GM23338 (cell line): ENCODE measurements around the gene STRBP. TPM values are rescaled to one million over a fixed set of nuclear protein-coding genes. Genes with fewer than 3 reads are reported as not detected.

Experiments used
- ATAC-seq: fragments of 200-7000 bp; cut with Tn5 transposase; 3 replicates; pipeline ENCODE4 v1.9.1; 2020
- DNase-seq: peaks from one replicate; pipeline ENCODE4 v3.0.0-alpha.2; 2015; ENCODE audit warnings: low spot score
- H2AFZ ChIP-seq: fragments of 200-600 bp; sonication (generic); 2 replicates; pipeline ENCODE4 v1.8.0; 2016; ENCODE audit warnings: antibody characterized with exemption, mild to moderate bottlenecking, moderate library complexity
- H3F3A ChIP-seq: fragments of 200-600 bp; sonication (generic); replicated peaks from 2 replicates; pipeline ENCODE4 v1.8.0; 2017; ENCODE audit warnings: antibody characterized with exemption, mixed run types, low read depth
- H3K27ac ChIP-seq: fragments of 200-600 bp; sonication (generic); 2 replicates; pipeline ENCODE4 v1.6.1; 2016; ENCODE audit warnings: low read depth
- H3K27me3 ChIP-seq: fragments of 200-600 bp; sonication (generic); 2 replicates; pipeline ENCODE4 v1.8.0; 2016; ENCODE audit warnings: mild to moderate bottlenecking, mixed run types, moderate library complexity; ENCODE audit not compliant: insufficient read depth
- H3K36me3 ChIP-seq: fragments of 200-600 bp; sonication (generic); 2 replicates; pipeline ENCODE4 v1.8.0; 2016; ENCODE audit warnings: mild to moderate bottlenecking; ENCODE audit not compliant: insufficient read depth
- H3K4me1 ChIP-seq: fragments of 200-600 bp; sonication (generic); 2 replicates; pipeline ENCODE4 v1.8.0; 2016; ENCODE audit warnings: mild to moderate bottlenecking, moderate library complexity; ENCODE audit not compliant: insufficient read depth
- H3K4me2 ChIP-seq: fragments of 200-600 bp; sonication (generic); 2 replicates; pipeline ENCODE4 v1.7.1; 2017; ENCODE audit warnings: mixed run types
- H3K4me3 ChIP-seq: fragments of 200-600 bp; sonication (generic); 2 replicates; pipeline ENCODE4 v1.6.1; 2016; ENCODE audit warnings: mixed run types
- H3K79me2 ChIP-seq: fragments of 200-600 bp; sonication (generic); replicated peaks from 2 replicates; pipeline ENCODE4 v1.8.0; 2017; ENCODE audit warnings: mild to moderate bottlenecking; ENCODE audit not compliant: insufficient read depth
- H3K9me2 ChIP-seq: fragments of 200-600 bp; sonication (generic); 2 replicates; pipeline ENCODE4 v1.8.0; 2017; ENCODE audit not compliant: insufficient read depth
- H4K20me1 ChIP-seq: fragments of 200-600 bp; sonication (generic); replicated peaks from 2 replicates; pipeline ENCODE4 v1.8.0; 2017; ENCODE audit warnings: mild to moderate bottlenecking; ENCODE audit not compliant: insufficient read depth
- H3K27ac Mint-ChIP-seq: 2 replicates; pipeline ENCODE4 v1.8.0; 2020; ENCODE audit warnings: inconsistent platforms, mild to moderate bottlenecking, moderate library complexity, mixed read lengths
- H3K27me3 Mint-ChIP-seq: 3 replicates; pipeline ENCODE4 v1.8.0; 2022; ENCODE audit warnings: low read depth, mild to moderate bottlenecking, moderate library complexity, mixed read lengths, inconsistent platforms; ENCODE audit not compliant: insufficient read depth, poor library complexity
- H3K36me3 Mint-ChIP-seq: 3 replicates; pipeline ENCODE4 v1.8.0; 2021; ENCODE audit warnings: low read depth, mild to moderate bottlenecking, inconsistent platforms, moderate library complexity, mixed read lengths
- H3K4me1 Mint-ChIP-seq: 3 replicates; pipeline ENCODE4 v1.8.0; 2020; ENCODE audit warnings: mild to moderate bottlenecking, inconsistent platforms, mixed read lengths
- H3K4me3 Mint-ChIP-seq: 3 replicates; pipeline ENCODE4 v1.8.0; 2021; ENCODE audit warnings: moderate library complexity, mild to moderate bottlenecking, inconsistent platforms, mixed read lengths
- H3K9me3 Mint-ChIP-seq: 3 replicates; pipeline ENCODE4 v1.8.0; 2020; ENCODE audit warnings: moderate library complexity, mild to moderate bottlenecking, inconsistent platforms, mixed read lengths
- CREB1 ChIP-seq: fragments of 250-450 bp; sonication (Bioruptor Pico); IDR thresholded peaks from 2 replicates; pipeline ENCODE4 v1.5.0; 2020; ENCODE audit warnings: low read depth, mild to moderate bottlenecking, moderate library complexity
- EZH2 ChIP-seq: fragments of 200-600 bp; sonication (generic); IDR thresholded peaks from one replicate; pipeline ENCODE4 v1.8.0; 2017; ENCODE audit warnings: antibody characterized with exemption, mild to moderate bottlenecking, low read depth; ENCODE audit not compliant: unreplicated experiment
- EZH2phosphoT487 ChIP-seq: fragments of 200-600 bp; sonication (generic); IDR thresholded peaks from one replicate; pipeline ENCODE4 v1.8.1; 2018; ENCODE audit warnings: antibody characterized with exemption; ENCODE audit not compliant: unreplicated experiment
- JUNB ChIP-seq: IDR thresholded peaks from one replicate; pipeline ENCODE4 v1.6.1; 2016; ENCODE audit warnings: antibody characterized with exemption; ENCODE audit not compliant: unreplicated experiment
- NANOG ChIP-seq: IDR thresholded peaks from 2 replicates; pipeline ENCODE4 v1.6.1; 2016; ENCODE audit warnings: antibody characterized with exemption, borderline replicate concordance
- POLR2AphosphoS5 ChIP-seq: IDR thresholded peaks from 2 replicates; pipeline ENCODE4 v1.6.1; 2016; ENCODE audit warnings: antibody characterized with exemption, low read depth
- REST ChIP-seq: IDR thresholded peaks from one replicate; pipeline ENCODE4 v1.6.1; 2018; ENCODE audit warnings: antibody characterized with exemption; ENCODE audit not compliant: unreplicated experiment
- STAT1 ChIP-seq: IDR thresholded peaks from one replicate; pipeline ENCODE4 v1.6.1; 2016; ENCODE audit warnings: antibody characterized with exemption; ENCODE audit not compliant: unreplicated experiment
- ZNF114 ChIP-seq: fragments of 250-450 bp; sonication (Bioruptor Pico); IDR thresholded peaks from 2 replicates; pipeline ENCODE4 v1.5.0; 2020; ENCODE audit warnings: mild to moderate bottlenecking, moderate library complexity
- ZNF331 ChIP-seq: fragments of 250-450 bp; sonication (Bioruptor Pico); IDR thresholded peaks from 2 replicates; pipeline ENCODE4 v1.5.0; 2020; ENCODE audit warnings: low read depth, mild to moderate bottlenecking, moderate library complexity
- polyA plus RNA-seq: library from polyadenylated mRNA; unstranded; fragments of >200 nt; fragmentation: Nextera tagmentation; extraction: Ambion mirVana; gene quantifications from 2 replicates; pipeline ENCODE4 v1.2.1, GENCODE V29; 2016
- total RNA-seq: library from RNA; depleted of rRNA; stranded (reverse); fragments of >200 nt; shearing (Covaris generic); gene quantifications from 2 replicates; pipeline ENCODE4 v1.2.3, GENCODE V29; 2014
- TF ChIP-seq, protein P1 (sequence below), 2 experiments: fragments of 200-600 bp in 1 of 2; sonication (generic) in 1 of 2; conservative IDR thresholded peaks; 2 replicates each; pipeline versions ENCODE4 v1.5.1 to v1.6.1; 2016 to 2017; ENCODE audit warnings: antibody characterized with exemption in 2 of 2, low read depth in 2 of 2, mild to moderate bottlenecking in 2 of 2, moderate library complexity in 1 of 2
- TF ChIP-seq, protein P2 (sequence below): IDR thresholded peaks from 2 replicates; pipeline ENCODE4 v1.6.1; 2016; ENCODE audit warnings: antibody characterized with exemption
- TF ChIP-seq, protein P3 (sequence below): fragments of 250-450 bp; sonication (Bioruptor Pico); IDR thresholded peaks from 2 replicates; pipeline ENCODE4 v1.5.0; 2020; ENCODE audit warnings: mild to moderate bottlenecking, moderate library complexity

Gene STRBP
- total and polyA plus RNA-seq, 2 experiments from 2014 or later: 80.5 to 116 TPM

DNA sequence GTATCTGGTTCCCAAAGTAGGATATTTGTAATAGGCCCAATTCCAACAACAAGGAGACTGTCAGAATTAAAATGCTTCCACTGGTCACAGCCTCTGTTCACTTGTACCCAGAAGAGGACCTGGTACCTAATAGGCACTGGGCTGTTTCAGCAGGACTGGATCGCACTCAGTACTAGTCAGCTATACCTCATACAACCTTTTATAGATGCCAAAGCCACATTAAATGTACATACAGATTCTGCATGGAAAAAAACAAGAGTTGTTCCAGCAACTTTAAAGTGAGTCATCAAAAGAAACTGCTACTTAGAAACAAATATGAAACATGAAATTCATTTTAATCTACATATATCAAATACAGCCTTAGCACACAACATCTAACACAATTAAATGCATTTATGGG is 147.4 kb downstream of the STRBP start (continued):
- no peak for TF ChIP-seq REST
- TF ChIP-seq STAT1: no peak
- no peak for TF ChIP-seq ZNF331 (CRISPR knock-in tag)
- no peak for TF ChIP-seq POLR2AphosphoS5
- TF ChIP-seq ZNF114 (CRISPR knock-in tag): no peak
- no peak for TF ChIP-seq EZH2phosphoT487
- no peak for TF ChIP-seq NANOG
- TF ChIP-seq EZH2: no peak
- TF ChIP-seq, protein P1, sequence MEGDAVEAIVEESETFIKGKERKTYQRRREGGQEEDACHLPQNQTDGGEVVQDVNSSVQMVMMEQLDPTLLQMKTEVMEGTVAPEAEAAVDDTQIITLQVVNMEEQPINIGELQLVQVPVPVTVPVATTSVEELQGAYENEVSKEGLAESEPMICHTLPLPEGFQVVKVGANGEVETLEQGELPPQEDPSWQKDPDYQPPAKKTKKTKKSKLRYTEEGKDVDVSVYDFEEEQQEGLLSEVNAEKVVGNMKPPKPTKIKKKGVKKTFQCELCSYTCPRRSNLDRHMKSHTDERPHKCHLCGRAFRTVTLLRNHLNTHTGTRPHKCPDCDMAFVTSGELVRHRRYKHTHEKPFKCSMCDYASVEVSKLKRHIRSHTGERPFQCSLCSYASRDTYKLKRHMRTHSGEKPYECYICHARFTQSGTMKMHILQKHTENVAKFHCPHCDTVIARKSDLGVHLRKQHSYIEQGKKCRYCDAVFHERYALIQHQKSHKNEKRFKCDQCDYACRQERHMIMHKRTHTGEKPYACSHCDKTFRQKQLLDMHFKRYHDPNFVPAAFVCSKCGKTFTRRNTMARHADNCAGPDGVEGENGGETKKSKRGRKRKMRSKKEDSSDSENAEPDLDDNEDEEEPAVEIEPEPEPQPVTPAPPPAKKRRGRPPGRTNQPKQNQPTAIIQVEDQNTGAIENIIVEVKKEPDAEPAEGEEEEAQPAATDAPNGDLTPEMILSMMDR (conservative IDR thresholded peaks at IDR 0.05; ENCODE audit: low read depth in 2 of 2): no peak
- TF ChIP-seq, protein P2, sequence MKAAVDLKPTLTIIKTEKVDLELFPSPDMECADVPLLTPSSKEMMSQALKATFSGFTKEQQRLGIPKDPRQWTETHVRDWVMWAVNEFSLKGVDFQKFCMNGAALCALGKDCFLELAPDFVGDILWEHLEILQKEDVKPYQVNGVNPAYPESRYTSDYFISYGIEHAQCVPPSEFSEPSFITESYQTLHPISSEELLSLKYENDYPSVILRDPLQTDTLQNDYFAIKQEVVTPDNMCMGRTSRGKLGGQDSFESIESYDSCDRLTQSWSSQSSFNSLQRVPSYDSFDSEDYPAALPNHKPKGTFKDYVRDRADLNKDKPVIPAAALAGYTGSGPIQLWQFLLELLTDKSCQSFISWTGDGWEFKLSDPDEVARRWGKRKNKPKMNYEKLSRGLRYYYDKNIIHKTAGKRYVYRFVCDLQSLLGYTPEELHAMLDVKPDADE: no peak
- no peak for TF ChIP-seq CREB1 (CRISPR knock-in tag)
- no peak for TF ChIP-seq JUNB

GRCh38 chr9:123120131-123120530 is 148.3 kb downstream of the STRBP start:
- TF ChIP-seq, protein P3, sequence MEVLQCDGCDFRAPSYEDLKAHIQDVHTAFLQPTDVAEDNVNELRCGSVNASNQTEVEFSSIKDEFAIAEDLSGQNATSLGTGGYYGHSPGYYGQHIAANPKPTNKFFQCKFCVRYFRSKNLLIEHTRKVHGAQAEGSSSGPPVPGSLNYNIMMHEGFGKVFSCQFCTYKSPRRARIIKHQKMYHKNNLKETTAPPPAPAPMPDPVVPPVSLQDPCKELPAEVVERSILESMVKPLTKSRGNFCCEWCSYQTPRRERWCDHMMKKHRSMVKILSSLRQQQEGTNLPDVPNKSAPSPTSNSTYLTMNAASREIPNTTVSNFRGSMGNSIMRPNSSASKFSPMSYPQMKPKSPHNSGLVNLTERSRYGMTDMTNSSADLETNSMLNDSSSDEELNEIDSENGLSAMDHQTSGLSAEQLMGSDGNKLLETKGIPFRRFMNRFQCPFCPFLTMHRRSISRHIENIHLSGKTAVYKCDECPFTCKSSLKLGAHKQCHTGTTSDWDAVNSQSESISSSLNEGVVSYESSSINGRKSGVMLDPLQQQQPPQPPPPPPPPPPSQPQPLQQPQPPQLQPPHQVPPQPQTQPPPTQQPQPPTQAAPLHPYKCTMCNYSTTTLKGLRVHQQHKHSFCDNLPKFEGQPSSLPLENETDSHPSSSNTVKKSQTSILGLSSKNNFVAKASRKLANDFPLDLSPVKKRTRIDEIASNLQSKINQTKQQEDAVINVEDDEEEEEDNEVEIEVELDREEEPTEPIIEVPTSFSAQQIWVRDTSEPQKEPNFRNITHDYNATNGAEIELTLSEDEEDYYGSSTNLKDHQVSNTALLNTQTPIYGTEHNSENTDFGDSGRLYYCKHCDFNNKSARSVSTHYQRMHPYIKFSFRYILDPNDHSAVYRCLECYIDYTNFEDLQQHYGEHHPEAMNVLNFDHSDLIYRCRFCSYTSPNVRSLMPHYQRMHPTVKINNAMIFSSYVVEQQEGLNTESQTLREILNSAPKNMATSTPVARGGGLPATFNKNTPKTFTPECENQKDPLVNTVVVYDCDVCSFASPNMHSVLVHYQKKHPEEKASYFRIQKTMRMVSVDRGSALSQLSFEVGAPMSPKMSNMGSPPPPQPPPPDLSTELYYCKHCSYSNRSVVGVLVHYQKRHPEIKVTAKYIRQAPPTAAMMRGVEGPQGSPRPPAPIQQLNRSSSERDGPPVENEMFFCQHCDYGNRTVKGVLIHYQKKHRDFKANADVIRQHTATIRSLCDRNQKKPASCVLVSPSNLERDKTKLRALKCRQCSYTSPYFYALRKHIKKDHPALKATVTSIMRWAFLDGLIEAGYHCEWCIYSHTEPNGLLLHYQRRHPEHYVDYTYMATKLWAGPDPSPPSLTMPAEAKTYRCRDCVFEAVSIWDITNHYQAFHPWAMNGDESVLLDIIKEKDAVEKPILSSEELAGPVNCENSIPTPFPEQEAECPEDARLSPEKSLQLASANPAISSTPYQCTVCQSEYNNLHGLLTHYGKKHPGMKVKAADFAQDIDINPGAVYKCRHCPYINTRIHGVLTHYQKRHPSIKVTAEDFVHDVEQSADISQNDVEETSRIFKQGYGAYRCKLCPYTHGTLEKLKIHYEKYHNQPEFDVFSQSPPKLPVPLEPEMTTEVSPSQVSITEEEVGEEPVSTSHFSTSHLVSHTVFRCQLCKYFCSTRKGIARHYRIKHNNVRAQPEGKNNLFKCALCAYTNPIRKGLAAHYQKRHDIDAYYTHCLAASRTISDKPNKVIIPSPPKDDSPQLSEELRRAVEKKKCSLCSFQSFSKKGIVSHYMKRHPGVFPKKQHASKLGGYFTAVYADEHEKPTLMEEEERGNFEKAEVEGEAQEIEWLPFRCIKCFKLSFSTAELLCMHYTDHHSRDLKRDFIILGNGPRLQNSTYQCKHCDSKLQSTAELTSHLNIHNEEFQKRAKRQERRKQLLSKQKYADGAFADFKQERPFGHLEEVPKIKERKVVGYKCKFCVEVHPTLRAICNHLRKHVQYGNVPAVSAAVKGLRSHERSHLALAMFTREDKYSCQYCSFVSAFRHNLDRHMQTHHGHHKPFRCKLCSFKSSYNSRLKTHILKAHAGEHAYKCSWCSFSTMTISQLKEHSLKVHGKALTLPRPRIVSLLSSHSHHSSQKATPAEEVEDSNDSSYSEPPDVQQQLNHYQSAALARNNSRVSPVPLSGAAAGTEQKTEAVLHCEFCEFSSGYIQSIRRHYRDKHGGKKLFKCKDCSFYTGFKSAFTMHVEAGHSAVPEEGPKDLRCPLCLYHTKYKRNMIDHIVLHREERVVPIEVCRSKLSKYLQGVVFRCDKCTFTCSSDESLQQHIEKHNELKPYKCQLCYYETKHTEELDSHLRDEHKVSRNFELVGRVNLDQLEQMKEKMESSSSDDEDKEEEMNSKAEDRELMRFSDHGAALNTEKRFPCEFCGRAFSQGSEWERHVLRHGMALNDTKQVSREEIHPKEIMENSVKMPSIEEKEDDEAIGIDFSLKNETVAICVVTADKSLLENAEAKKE (CRISPR knock-in tag): no peak
- TF ChIP-seq JUNB (no peak), STAT1 (no peak)
- Histone ChIP-seq H3K9me2 (no peaks in the 10 kb centered on the region), H3F3A (no peaks in the 10 kb centered on the region), H3K79me2 (no peaks in the 10 kb centered on the region), H3K4me1 (peaks cover 14% of the 10 kb centered on the region; the same call in 1 of the 2 replicates), H3K4me3 (no peak overlapping the region), H3K36me3 (0 out of 2 replicates have a peak, but pooled peaks cover 5% of the 10 kb centered on the region), H4K20me1 (peaks cover 11% of the 10 kb centered on the region; the same call in 1 of the 2 replicates), H3K27me3 (no peaks in the 10 kb centered on the region), H2AFZ (no peak overlapping the region), H3K4me2 (no peak overlapping the region), H3K27ac (peak overlapping the region; percentile 39; the same call in 1 of the 2 replicates)
- no peaks in the 10 kb centered on the region for H3K27me3 Mint-ChIP-seq
- DNase-seq (no peak), ATAC-seq (peak; percentile 24; the same call in 2 of the 3 replicates)
- H3K4me1 Mint-ChIP-seq: peaks cover 12% of the 10 kb centered on the region
- H3K36me3 Mint-ChIP-seq: peaks cover 11% of the 10 kb centered on the region; the same call in 2 of the 3 replicates
- H3K27ac Mint-ChIP-seq: no peak overlapping the region
- H3K9me3 Mint-ChIP-seq: no peaks in the 10 kb centered on the region
- no peak overlapping the region for H3K4me3 Mint-ChIP-seq
